Nephron (organoid): ENCODE measurements around the gene B3GAT3.
"Not testable (repeated sequence)": the region's sequence is repeated elsewhere in the genome, so short reads cannot be mapped to it uniquely, and the experiment has no call there.

Source experiments
- H3K27ac Mint-ChIP-seq, 3 experiments: 2 replicates each; pipeline ENCODE4 v1.8.0; 2020; ENCODE audit warnings: mixed read lengths in 3 of 3, mild to moderate bottlenecking in 2 of 3, moderate library complexity in 1 of 3
- H3K27me3 Mint-ChIP-seq: 2 replicates; pipeline ENCODE4 v1.8.0; 2021; ENCODE audit warnings: low read depth, mild to moderate bottlenecking, moderate library complexity, mixed read lengths
- H3K36me3 Mint-ChIP-seq: 2 replicates; pipeline ENCODE4 v1.8.0; 2020; ENCODE audit warnings: low read depth, mixed read lengths
- H3K4me1 Mint-ChIP-seq: 2 replicates; pipeline ENCODE4 v1.8.0; 2020; ENCODE audit warnings: mixed read lengths
- H3K4me3 Mint-ChIP-seq, 3 experiments: 2 replicates each; pipeline ENCODE4 v1.8.0; 2020; ENCODE audit warnings: mild to moderate bottlenecking in 3 of 3, mixed read lengths in 3 of 3, moderate library complexity in 2 of 3
- H3K9me3 Mint-ChIP-seq: 2 replicates; pipeline ENCODE4 v1.8.0; 2020; ENCODE audit warnings: mixed read lengths
- TF ChIP-seq, protein P1 (sequence below), 3 experiments: fragments of 200-600 bp; sonication (generic); IDR thresholded peaks; one replicate each; pipeline ENCODE4 v1.5.0; 2021; ENCODE audit warnings: antibody characterized with exemption in 3 of 3; ENCODE audit not compliant: unreplicated experiment in 3 of 3

Gene B3GAT3

DNA sequence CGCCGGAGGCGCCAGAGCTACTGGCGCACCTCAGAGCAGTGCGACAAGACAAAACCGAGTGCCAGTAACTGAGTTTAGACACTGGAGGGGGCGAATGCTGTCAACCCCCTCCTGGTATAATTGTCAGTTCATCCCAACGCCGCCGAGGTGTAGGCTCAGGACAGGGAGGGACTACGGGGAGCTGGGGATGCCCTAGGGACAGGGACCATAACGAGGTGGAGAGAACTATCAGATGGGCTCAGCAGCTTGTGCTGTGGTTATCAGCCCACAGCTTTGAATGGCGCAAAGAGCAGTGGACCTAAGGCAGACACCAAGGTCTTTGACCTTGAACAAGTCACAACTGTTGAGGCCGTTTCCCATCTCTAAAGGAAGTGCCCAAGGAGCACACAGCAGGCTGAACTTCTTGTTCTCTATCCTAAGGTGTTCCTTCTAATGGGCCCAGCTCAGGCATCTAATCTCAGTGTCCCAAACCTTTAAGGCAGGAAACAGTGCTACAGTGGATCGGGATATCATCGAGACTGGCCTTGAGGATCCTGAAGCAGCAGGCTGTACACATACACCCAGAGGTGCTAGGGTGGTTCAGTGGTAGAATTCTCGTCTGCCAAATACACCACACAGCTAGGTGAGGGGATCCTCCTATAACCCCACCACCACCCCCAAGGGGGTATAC lies 29.5 kb downstream of the B3GAT3 start:
- peak overlapping the region; percentile 93 to 97 (median 94) for H3K4me3 Mint-ChIP-seq

DNA sequence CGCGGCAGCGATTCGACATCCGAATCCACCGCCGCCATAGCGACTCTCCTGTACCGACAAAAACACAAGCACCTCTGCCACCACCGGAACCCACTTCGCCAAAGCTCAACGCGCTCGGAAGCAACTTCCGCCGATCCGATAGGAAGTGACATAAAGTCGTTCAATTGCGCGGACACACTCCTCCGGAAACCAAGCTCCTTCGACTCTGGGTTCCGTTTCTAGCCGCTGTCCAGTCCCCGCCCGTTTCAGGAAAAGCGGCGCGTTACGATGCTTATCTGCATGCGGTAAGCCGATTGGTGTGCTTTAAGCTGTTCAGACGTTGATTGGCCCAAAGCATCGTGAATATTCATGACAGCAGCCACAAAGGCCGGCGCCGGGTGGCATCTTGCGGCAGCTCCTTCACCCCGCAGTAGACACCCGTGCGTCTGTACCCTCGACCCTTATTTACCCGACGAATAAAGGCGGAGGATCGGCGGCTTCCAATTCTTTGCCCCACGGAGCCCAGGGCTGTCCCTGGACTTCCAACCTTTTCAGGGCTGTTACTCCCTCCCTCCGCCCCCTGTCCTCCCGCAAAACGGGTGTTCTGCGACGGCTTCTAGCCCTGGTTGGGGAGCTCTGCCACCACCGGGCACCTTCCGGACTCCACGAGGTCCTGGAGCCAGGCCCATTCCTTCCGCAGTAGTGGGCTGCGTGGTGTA lies 30.2 kb downstream of the B3GAT3 start, which contains the start of gene TUT1:
Gene TUT1 (minus strand): TSS at position 76 of the 698 bp plus-strand sequence. CDS start 38 bp downstream, at position 38.
- Mint-ChIP-seq H3K4me1 (peaks cover 21% of the 10 kb centered on the region), H3K27ac (peak within 1 kb of the TSS; percentile 91 to 95 (median 93)), H3K4me3 (peak within 1 kb of the TSS; percentile 93 to 97 (median 94)), H3K36me3 (peaks cover 38% of the 10 kb centered on the region), H3K9me3 (no peaks in the 10 kb centered on the region), H3K27me3 (no peaks in the 10 kb centered on the region)
- TF ChIP-seq, protein P1, sequence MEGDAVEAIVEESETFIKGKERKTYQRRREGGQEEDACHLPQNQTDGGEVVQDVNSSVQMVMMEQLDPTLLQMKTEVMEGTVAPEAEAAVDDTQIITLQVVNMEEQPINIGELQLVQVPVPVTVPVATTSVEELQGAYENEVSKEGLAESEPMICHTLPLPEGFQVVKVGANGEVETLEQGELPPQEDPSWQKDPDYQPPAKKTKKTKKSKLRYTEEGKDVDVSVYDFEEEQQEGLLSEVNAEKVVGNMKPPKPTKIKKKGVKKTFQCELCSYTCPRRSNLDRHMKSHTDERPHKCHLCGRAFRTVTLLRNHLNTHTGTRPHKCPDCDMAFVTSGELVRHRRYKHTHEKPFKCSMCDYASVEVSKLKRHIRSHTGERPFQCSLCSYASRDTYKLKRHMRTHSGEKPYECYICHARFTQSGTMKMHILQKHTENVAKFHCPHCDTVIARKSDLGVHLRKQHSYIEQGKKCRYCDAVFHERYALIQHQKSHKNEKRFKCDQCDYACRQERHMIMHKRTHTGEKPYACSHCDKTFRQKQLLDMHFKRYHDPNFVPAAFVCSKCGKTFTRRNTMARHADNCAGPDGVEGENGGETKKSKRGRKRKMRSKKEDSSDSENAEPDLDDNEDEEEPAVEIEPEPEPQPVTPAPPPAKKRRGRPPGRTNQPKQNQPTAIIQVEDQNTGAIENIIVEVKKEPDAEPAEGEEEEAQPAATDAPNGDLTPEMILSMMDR (IDR thresholded peaks at IDR 0.05; ENCODE audit: unreplicated experiment in 3 of 3): no peak

More for the DNA sequence above, 29.5 kb downstream of the B3GAT3 start:
- H3K9me3 Mint-ChIP-seq: no peaks in the 10 kb centered on the region
- peaks cover 21% of the 10 kb centered on the region for H3K4me1 Mint-ChIP-seq
- no peaks in the 10 kb centered on the region for H3K27me3 Mint-ChIP-seq
- peaks cover 43% of the 10 kb centered on the region for H3K36me3 Mint-ChIP-seq
- H3K27ac Mint-ChIP-seq: peak overlapping the region; percentile 91 to 95 (median 93)
- TF ChIP-seq, protein P1 (IDR thresholded peaks at IDR 0.05; ENCODE audit: unreplicated experiment in 3 of 3): no peak

DNA sequence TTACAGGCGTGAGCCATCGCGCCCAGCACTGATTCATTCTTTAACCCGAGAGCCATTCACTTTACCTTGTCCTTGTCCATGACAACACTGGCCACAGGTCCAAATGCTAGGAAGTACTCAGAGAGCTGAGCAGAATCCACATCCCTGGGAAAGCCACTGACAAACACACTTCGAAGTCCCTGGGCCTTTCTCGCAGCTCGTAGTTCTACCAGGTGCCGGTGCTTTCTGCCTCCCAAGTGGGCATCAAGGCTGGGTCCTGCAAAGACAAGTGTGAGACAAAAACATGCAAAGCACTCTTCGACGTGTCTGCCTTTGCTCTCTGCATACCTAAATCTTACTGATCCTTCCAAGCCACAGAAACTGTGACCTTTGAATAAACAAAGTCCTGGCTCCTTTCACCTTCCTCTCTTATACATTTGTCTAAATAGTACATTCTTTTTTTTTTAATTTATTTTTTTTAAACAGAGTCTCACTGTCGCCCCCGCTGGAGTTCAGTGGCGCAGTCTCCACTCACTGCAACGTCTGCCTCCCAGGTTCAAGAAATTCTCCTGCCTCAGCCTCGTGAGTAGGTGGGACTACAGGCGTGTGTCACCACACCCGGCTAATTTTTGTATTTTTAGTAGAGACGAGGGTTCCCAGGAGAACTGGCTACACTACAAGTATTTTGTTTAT lies 32.7 kb downstream of the B3GAT3 start:
- Mint-ChIP-seq H3K36me3 (peaks cover 23% of the 10 kb centered on the region), H3K4me1 (peaks cover 21% of the 10 kb centered on the region), H3K4me3 (peak overlapping the region; percentile 78 to 94 (median 93)), H3K27ac (peak overlapping the region in 1 of 3 experiments; percentile 28), H3K27me3 (no peaks in the 10 kb centered on the region), H3K9me3 (no peaks in the 10 kb centered on the region)
- TF ChIP-seq, protein P1 (IDR thresholded peaks at IDR 0.05; ENCODE audit: unreplicated experiment in 3 of 3): peak; percentile 21 to 33 (median 28)

DNA sequence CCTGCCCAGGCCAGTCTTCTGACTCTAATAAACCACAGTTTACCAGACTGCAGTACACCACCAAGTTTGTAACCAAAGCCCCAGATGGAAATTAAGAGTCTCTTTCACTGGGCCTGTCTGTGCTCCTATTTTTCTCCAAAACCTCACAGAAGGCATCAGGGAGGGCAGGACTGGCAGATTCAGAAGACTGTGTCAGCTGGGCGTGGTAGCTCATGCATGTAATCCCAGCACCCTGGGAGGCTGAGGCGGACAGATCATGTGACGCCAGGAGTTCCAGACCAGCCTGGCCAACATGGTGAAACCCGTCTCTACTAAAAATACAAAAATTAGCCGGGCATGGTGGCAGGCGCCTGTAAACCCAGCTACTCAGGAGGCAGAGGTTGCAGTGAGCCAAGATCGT lies 36.4 kb downstream of the B3GAT3 start:
- H3K36me3 Mint-ChIP-seq: peaks cover 39% of the 10 kb centered on the region
- not testable (repeated sequence) for H3K27ac Mint-ChIP-seq, H3K27me3 Mint-ChIP-seq, H3K4me3 Mint-ChIP-seq, H3K9me3 Mint-ChIP-seq, H3K4me1 Mint-ChIP-seq

DNA sequence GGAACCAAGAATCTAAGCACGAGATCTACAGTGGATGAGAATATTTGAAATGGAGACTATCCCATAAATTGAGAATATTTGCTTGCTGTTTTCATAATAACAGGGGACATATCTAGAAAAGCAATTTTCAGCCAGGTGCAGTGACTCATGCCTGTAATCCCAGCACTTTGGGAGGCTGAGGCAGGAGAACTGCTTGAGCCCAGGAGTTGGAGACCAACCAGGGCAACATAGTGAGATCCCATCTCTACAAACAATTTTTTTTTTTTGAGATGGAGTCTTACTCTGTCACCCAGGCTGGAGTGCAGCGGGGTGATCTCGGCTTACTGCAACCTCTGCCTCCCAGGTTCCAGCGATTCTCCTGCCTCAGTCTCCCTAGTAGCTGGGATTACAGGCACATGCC lies 40.1 kb downstream of the B3GAT3 start:
- not testable (repeated sequence) for H3K9me3 Mint-ChIP-seq, H3K27me3 Mint-ChIP-seq, H3K4me1 Mint-ChIP-seq, H3K27ac Mint-ChIP-seq, H3K4me3 Mint-ChIP-seq
- H3K36me3 Mint-ChIP-seq: peaks cover 41% of the 10 kb centered on the region

DNA sequence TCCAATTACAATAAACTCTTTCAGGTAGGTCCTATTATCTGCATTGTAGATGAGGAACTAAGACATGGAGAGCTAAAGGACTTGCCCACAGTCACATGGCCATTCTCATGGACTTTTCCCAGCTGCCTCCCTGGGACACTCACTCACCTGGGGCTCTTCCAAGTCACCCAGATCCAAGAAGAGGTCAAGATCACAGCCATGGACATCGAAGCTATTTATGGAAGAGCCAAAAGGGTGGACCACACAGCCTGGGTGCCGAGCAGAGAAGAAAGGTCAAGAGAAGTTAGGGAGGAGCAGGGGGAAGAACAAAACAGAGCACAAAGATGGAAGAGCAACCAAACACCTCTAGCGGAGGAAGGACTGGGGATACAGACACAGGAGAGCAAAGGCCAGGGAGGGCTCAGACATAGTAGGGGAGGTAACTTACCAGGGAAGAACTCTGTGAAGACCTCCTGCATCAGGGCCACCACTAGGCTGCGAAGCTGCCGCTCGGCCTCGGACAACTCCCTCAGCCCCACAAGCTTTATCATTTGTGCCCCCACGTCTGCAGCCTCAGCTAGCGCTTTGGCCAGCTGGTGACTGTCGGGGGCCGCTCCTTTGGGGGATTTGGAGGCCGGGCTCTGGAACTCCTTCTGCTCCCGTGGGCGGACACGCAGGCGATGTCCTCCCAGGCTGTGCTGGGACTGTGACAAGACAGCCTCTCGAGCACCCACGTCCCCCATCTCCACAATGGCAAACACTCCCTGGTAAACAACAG lies 40.6 kb downstream of the B3GAT3 start:
- H3K27me3 Mint-ChIP-seq: no peaks in the 10 kb centered on the region
- H3K9me3 Mint-ChIP-seq: no peaks in the 10 kb centered on the region
- H3K36me3 Mint-ChIP-seq: peaks cover 43% of the 10 kb centered on the region
- TF ChIP-seq, protein P1 (IDR thresholded peaks at IDR 0.05; ENCODE audit: unreplicated experiment in 3 of 3): no peak
- H3K4me3 Mint-ChIP-seq: no peak overlapping the region
- peaks cover 14% of the 10 kb centered on the region for H3K4me1 Mint-ChIP-seq
- H3K27ac Mint-ChIP-seq: no peak overlapping the region
